ENCODE data around the gene UNG. TPM values are rescaled to one million over a fixed set of nuclear protein-coding genes. Genes with fewer than 3 reads are reported as not detected.

Gene UNG
- total and polyA plus RNA-seq, 2 of the 8 experiments (the other 6 are each of a cell fraction or from before 2014, with no cell fraction given), result 71.6 to 163 TPM

GRCh38 chr12:109099431-109100020 is 2.1 kb downstream of the UNG start:
- no peak overlapping the region for H2BK120ac ChIP-seq (replicated peaks; ENCODE audit: low read depth, low read length)
- H3K18ac ChIP-seq (ENCODE audit: extremely low read depth, low read length), result no peak overlapping the region
- H4K8ac ChIP-seq (ENCODE audit: extremely low read depth, insufficient read depth, low read length), result no peak overlapping the region
- no peak overlapping the region for H2BK15ac ChIP-seq (ENCODE audit: low read length)
- no peaks in the 10 kb centered on the region for H3K9me3 ChIP-seq (ENCODE audit: insufficient read depth in 2 of 2, low read depth in 1 of 2, low read length in 1 of 2)
- H3K4me3 ChIP-seq (ENCODE audit: extremely low read depth in 1 of 4, insufficient read depth in 2 of 4, low read depth in 3 of 4, low read length in 4 of 4), result peak overlapping the region in 1 of 4 experiments; percentile 89; a peak in 2 of 8 replicates
- H4K20me1 ChIP-seq (replicated peaks in 1 of 2; ENCODE audit: control insufficient read depth in 1 of 2, insufficient read depth in 2 of 2, low read length in 2 of 2), result peaks cover 0 to 7% of the 10 kb centered on the region in 2 experiments
- WGBS, 2 experiments (ENCODE audit: extremely low coverage in 1 of 2, insufficient coverage in 1 of 2, insufficient read length in 1 of 2, insufficient replicate concordance in 2 of 2, low coverage in 1 of 2, low lambda C conversion rate in 2 of 2, missing lambda C conversion rate in 1 of 2), result 97% methylated on average over 12 of the region's 12 CpGs; no CpG with 5 or more reads in 1 of the 2 experiments
- POLR2A ChIA-PET (ENCODE audit: partially characterized antibody), result interaction anchor here (1.3 to 2.7 kb wide), 5 partner anchors 9 to 133 kb away, joined by 3 to 34 read pairs (median 6); partner anchors contain the start of gene ACACB
- H3K14ac ChIP-seq (ENCODE audit: insufficient read length), result no peak overlapping the region
- H4K5ac ChIP-seq (ENCODE audit: insufficient read length, low read depth, low read length), result no peak overlapping the region
- H3K79me1 ChIP-seq (ENCODE audit: low read depth, low read length), result no peaks in the 10 kb centered on the region
- CTCF ChIA-PET (ENCODE audit: partially characterized antibody), result interaction anchor here (0.6 to 1.5 kb wide), 5 partner anchors 12 to 29 kb away, joined by 3 to 6 read pairs (median 4); no protein-coding TSS in a partner anchor
- no peak overlapping the region for H4K91ac ChIP-seq (replicated peaks; ENCODE audit: insufficient read length, low read length)
- peaks cover 0 to 25% of the 10 kb centered on the region in 2 experiments; a peak in 2 of 4 replicates for H3K79me2 ChIP-seq (ENCODE audit: control insufficient read depth in 1 of 2, insufficient read depth in 2 of 2, low read length in 2 of 2)
- no peak overlapping the region for H2BK5ac ChIP-seq (ENCODE audit: low read depth, low read length)
- no peaks in the 10 kb centered on the region; a peak in 1 of 7 replicates for H3K4me1 ChIP-seq (replicated peaks in 1 of 4; ENCODE audit: control insufficient read depth in 3 of 4, insufficient read depth in 4 of 4, low read length in 3 of 4)
- H3K23me2 ChIP-seq (ENCODE audit: low read depth, low read length), result peaks cover 6% of the 10 kb centered on the region
- no peak overlapping the region for H2AK5ac ChIP-seq (ENCODE audit: low read depth, low read length)
- H3K27ac ChIP-seq (ENCODE audit: low read depth, low read length), result no peak overlapping the region
- no peak overlapping the region for H3K4ac ChIP-seq (replicated peaks; ENCODE audit: insufficient read length, low read depth, low read length)
- H2AFZ ChIP-seq (ENCODE audit: low read length), result no peak overlapping the region
- FAIRE-seq, result no peak
- H3K27me3 ChIP-seq (replicated peaks in 1 of 4; ENCODE audit: control insufficient read depth in 3 of 4, extremely low read depth in 1 of 4, insufficient read depth in 3 of 4, low read length in 3 of 4), result no peaks in the 10 kb centered on the region
- peaks cover 27 to 54% (median 46%) of the 10 kb centered on the region in 4 experiments for H3K36me3 ChIP-seq (ENCODE audit: control insufficient read depth in 2 of 4, insufficient read depth in 4 of 4, low read length in 3 of 4)
- no peak for DNase-seq (ENCODE audit: low read depth in 1 of 2, low spot score in 2 of 2)
- H3K23ac ChIP-seq (ENCODE audit: insufficient read length), result no peak overlapping the region
- H2BK20ac ChIP-seq (ENCODE audit: low read length), result no peak overlapping the region
- H3K56ac ChIP-seq (replicated peaks; ENCODE audit: insufficient read length, low read depth, low read length), result no peak overlapping the region
- H3K9ac ChIP-seq (replicated peaks in 1 of 4; ENCODE audit: extremely low read depth in 1 of 4, low read depth in 3 of 4, low read length in 3 of 4), result peak overlapping the region in 1 of 4 experiments; percentile 38; a peak in 1 of 7 replicates
- H2BK12ac ChIP-seq (ENCODE audit: low read depth, low read length), result no peak overlapping the region
- H3K4me2 ChIP-seq (ENCODE audit: insufficient read depth in 1 of 2, low read depth in 2 of 2, low read length in 2 of 2), result peak overlapping the region; percentile 55 to 72
- TF ChIP-seq CREB1 (IDR thresholded peaks at IDR 0.05) (no peak), YY1 (IDR thresholded peaks at IDR 0.05; ENCODE audit: low read depth, low read length) (no peak), CHD2 (IDR thresholded peaks at IDR 0.05; ENCODE audit: low read length) (no peak), RBBP5 (IDR thresholded peaks at IDR 0.05; ENCODE audit: borderline replicate concordance, low read depth, low read length) (no peak), CBX5 (IDR thresholded peaks at IDR 0.05; ENCODE audit: low read depth, low read length) (no peak), EZH2 (IDR thresholded peaks at IDR 0.05; ENCODE audit: low read depth, low read length, severe bottlenecking) (no peak), TBP (IDR thresholded peaks at IDR 0.05; ENCODE audit: low read depth, low read length) (no peak), RNF2 (IDR thresholded peaks at IDR 0.05; ENCODE audit: borderline replicate concordance, low read depth, low read length, missing control alignments, poor library complexity, severe bottlenecking) (no peak), TAF1 (IDR thresholded peaks at IDR 0.05; ENCODE audit: low read depth, low read length) (no peak), CTBP2 (IDR thresholded peaks at IDR 0.05; ENCODE audit: borderline replicate concordance, insufficient read depth, insufficient read length, low read length) (no peak), SIN3A (conservative IDR thresholded peaks at IDR 0.05 in 1 of 2, IDR thresholded peaks at IDR 0.05 in 1 of 2; ENCODE audit: low read depth in 1 of 2, low read length in 2 of 2) (no peak), SAP30 (IDR thresholded peaks at IDR 0.05; ENCODE audit: insufficient read depth, insufficient replicate concordance, low read length) (no peak)
